Activated B cell treated with CpG ODN at 0.5 μM for 24 hours (primary cell): ENCODE results near the gene TXNIP. TPM values are rescaled to one million over a fixed set of nuclear protein-coding genes. Genes with fewer than 3 reads are reported as not detected.

Source experiments
- ATAC-seq: fragments of 200-7000 bp; cut with Tn5 transposase; one replicate; pipeline ENCODE4 v1.10.0; 2021; ENCODE audit warnings: low read depth, mild to moderate bottlenecking, moderate library complexity
- CTCF ChIA-PET: fragments of 350-600 bp; sonication (Branson Sonifier 250); formaldehyde crosslinking; loops from one replicate; lab custom pipeline; 2021; ENCODE audit warnings: antibody characterized with exemption; lab: Charles Lee
- POLR2A ChIA-PET: fragments of 350-600 bp; sonication (Branson Sonifier 250); formaldehyde crosslinking; loops from one replicate; lab custom pipeline; 2021; ENCODE audit warnings: antibody characterized with exemption; lab: Charles Lee
- DNase-seq: peaks from one replicate; pipeline ENCODE4 v3.0.0; 2022
- H3K27ac Mint-ChIP-seq: one replicate; pipeline ENCODE4 v1.8.0; 2020; ENCODE audit warnings: mixed read lengths
- H3K27me3 Mint-ChIP-seq: one replicate; pipeline ENCODE4 v1.8.0; 2021; ENCODE audit warnings: mixed read lengths
- H3K36me3 Mint-ChIP-seq: one replicate; pipeline ENCODE4 v1.8.0; 2021; ENCODE audit warnings: low read depth, mixed read lengths
- H3K4me1 Mint-ChIP-seq: one replicate; pipeline ENCODE4 v1.8.0; 2021; ENCODE audit warnings: mixed read lengths
- H3K4me3 Mint-ChIP-seq: one replicate; pipeline ENCODE4 v1.8.0; 2020; ENCODE audit warnings: mild to moderate bottlenecking, mixed read lengths
- H3K9me3 Mint-ChIP-seq: one replicate; pipeline ENCODE4 v1.8.0; 2020; ENCODE audit warnings: mixed read lengths
- intact Hi-C: fragments of 100-400 bp; cut with micrococcal nuclease; formaldehyde crosslinking; loops from one replicate; pipeline ENCODE4 v1.15.1; 2024
- total RNA-seq: library from RNA; stranded (reverse); gene quantifications from 2 replicates; pipeline ENCODE4 v1.2.3, GENCODE V29; 2022
- TF ChIP-seq, protein P1 (sequence below): fragments of 200-600 bp; IDR thresholded peaks from one replicate; pipeline ENCODE4 v1.8.0; 2022; ENCODE audit warnings: antibody characterized with exemption, mild to moderate bottlenecking

The TXNIP gene
- total RNA-seq, 1 donor from 2014 or later: 300 TPM

DNA sequence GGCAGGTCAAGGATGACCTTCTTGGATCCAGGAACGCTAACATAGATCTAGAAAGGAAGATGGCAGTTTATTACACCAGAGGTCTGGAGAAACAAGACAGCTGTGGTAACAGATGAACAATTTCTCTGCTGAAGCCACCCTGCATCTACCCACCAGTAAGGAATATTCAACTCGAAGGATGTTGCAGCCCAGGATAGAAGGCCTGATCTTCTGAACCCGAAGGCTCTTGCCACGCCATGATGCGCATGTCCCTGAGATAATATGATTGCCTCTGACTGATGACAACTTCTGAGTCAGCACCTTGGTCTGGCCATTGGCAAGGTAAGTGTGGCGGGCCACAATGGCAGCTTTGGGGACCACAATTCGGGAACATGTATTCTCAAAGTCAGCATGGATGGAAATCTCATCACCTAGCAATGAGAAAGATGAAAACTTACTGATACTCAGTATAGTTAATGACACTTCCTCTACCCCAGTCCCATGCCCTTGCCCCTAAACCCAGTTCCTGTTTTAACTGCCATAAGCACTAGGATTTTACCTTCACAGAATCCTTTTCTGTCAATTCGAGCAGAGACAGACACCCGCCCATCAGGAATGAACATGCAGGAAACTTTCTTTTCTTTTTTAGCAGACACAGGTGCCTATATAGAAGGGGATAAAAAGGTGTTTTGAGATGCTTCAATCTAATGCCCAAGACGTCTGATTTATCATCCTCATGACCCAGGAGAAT, 1.8 kb downstream of the TXNIP start:
- no peak for DNase-seq
- POLR2A ChIA-PET: interaction anchor here (0.5 to 12.7 kb wide), 8 partner anchors 10 to 81 kb away, joined by 3 to 579 read pairs (median 4); partner anchors contain the start of gene RBM8A
- H3K36me3 Mint-ChIP-seq: peaks cover 54% of the 10 kb centered on the region

DNA sequence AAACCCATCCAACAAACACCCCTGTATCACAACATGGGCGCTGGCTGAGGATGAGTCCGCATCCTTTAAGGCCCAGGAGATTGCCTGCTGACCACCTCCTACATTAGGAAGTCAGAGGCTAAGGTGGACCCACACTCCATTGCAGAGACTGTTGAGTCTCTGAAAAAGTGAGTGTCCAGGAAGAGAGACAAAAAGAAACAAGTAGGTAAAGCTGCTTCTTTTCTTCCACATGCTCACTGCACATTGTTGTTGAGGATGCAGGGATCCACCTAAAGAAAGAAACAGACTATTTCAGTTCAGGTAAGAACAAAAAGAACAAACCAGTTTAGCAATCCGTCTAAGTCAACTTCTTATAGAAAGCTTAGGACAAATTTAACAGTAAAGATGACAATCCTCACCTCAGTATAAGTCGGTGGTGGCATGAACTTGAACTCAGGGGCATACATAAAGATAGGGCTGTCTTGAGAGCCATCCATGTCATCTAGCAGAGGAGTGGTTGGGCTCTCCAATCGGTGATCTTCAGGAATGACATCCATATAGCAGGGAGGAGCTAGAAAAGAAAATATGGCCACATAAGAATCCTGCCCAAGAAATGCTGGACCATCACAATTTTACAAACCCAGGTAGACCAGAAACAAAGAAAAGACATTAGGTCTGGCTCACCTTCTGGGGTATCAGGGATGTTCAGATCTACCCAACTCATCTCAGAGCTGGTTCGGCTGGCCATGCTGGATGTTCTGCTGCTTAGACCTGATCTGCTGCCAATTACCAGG, 2.6 kb downstream of the TXNIP start:
- ChIA-PET CTCF (interaction anchor here (1.0 to 1.8 kb wide), 3 partner anchors 13 to 15 kb away, joined by 4 to 7 read pairs (median 4); no protein-coding TSS in a partner anchor), POLR2A (interaction anchor here (0.5 to 12.7 kb wide), 7 partner anchors 11 to 81 kb away, joined by 3 to 579 read pairs (median 5); no protein-coding TSS in a partner anchor)
- Mint-ChIP-seq H3K36me3 (peaks cover 54% of the 10 kb centered on the region), H3K4me3 (peak overlapping the region; percentile 88), H3K9me3 (no peaks in the 10 kb centered on the region), H3K27me3 (no peaks in the 10 kb centered on the region), H3K27ac (peak overlapping the region; percentile 97), H3K4me1 (peaks cover 70% of the 10 kb centered on the region)
- TF ChIP-seq, protein P1, sequence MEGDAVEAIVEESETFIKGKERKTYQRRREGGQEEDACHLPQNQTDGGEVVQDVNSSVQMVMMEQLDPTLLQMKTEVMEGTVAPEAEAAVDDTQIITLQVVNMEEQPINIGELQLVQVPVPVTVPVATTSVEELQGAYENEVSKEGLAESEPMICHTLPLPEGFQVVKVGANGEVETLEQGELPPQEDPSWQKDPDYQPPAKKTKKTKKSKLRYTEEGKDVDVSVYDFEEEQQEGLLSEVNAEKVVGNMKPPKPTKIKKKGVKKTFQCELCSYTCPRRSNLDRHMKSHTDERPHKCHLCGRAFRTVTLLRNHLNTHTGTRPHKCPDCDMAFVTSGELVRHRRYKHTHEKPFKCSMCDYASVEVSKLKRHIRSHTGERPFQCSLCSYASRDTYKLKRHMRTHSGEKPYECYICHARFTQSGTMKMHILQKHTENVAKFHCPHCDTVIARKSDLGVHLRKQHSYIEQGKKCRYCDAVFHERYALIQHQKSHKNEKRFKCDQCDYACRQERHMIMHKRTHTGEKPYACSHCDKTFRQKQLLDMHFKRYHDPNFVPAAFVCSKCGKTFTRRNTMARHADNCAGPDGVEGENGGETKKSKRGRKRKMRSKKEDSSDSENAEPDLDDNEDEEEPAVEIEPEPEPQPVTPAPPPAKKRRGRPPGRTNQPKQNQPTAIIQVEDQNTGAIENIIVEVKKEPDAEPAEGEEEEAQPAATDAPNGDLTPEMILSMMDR: no peak
- ATAC-seq (no peak), DNase-seq (no peak)
- intact Hi-C loops: no loop called here

More for the DNA sequence above, 1.8 kb downstream of the TXNIP start:
- Mint-ChIP-seq H3K4me3 (peak overlapping the region; percentile 88), H3K9me3 (no peaks in the 10 kb centered on the region), H3K27ac (peak overlapping the region; percentile 97), H3K27me3 (no peaks in the 10 kb centered on the region), H3K4me1 (peaks cover 76% of the 10 kb centered on the region)
- ATAC-seq: no peak
- intact Hi-C loops: loop anchor here (1.0 to 5.0 kb wide), 2 partner anchors 32 to 67 kb away; partner anchors contain the start of genes ANKRD34A, POLR3GL and RBM8A
- CTCF ChIA-PET: interaction anchor here (1.0 to 4.0 kb wide), 4 partner anchors 13 to 16 kb away, joined by 4 to 52 read pairs (median 6); no protein-coding TSS in a partner anchor
- TF ChIP-seq, protein P1: no peak

DNA sequence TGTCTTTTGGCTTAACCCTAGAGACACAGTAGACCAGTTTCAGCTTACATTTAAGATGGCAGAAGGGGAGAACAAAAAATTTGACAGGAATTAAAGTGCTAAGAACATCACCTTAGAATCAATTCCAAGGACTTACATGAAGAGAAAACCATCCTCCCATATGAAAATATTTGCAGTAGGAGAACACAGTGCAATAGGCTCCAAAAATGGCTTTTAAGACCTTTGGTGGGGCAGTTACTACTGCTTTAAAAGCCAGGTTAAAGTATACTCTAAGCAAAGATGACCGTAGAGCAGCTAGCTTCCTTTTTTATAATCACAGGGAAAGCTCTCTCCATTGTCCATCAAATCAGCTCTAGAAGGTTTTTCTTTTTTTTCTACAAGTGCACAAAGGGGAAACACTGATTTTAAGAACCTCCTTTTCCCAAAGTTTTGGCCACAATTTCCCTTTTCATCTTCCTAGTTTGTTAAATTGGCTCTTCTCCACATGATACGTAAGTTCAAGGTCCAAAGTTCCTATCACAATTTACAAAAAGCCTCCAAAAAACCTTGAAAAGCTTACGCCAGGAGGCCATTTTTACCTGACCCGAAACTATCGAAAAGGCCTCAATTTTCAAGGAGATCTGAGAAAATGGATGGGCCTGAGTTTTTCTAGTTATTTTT, 3.3 kb downstream of the TXNIP start:
- Mint-ChIP-seq H3K27me3 (no peaks in the 10 kb centered on the region), H3K27ac (peak overlapping the region; percentile 71), H3K9me3 (no peaks in the 10 kb centered on the region), H3K4me3 (peak overlapping the region; percentile 88), H3K36me3 (peaks cover 54% of the 10 kb centered on the region), H3K4me1 (peaks cover 70% of the 10 kb centered on the region)
- ATAC-seq (no peak), DNase-seq (no peak)
- ChIA-PET CTCF (interaction anchor here (1.6 to 1.8 kb wide), 2 partner anchors 14 kb away, joined by 4 to 7 read pairs; no protein-coding TSS in a partner anchor), POLR2A (interaction anchor here (0.6 to 12.7 kb wide), 7 partner anchors 10 to 134 kb away, joined by 4 to 579 read pairs (median 5); partner anchors contain the start of genes ANKRD34A, PIAS3 and POLR3GL)
- TF ChIP-seq, protein P1: no peak
- intact Hi-C loops: no loop called here

DNA sequence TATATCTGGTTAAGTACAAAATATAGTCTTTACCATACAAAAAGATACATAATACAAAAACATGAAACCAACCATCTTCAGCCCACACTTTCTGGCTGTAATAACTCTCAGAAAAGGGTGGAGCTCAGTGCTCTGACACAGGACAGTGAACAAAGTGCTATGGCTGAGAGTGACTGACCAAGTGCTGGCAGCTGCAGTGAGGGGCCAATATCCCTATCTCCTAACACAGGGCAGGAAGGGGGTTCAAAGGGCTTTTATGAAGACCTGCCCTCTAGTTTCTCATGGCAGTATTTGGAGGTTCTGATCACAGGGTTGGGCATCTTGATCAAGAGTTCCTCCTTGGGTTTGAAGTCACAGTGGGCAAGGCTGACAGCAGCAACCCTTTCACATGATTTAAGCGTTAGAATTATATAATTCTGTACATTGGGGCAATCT, 3.9 kb downstream of the TXNIP start:
- H3K27ac Mint-ChIP-seq: peak overlapping the region; percentile 71
- H3K4me3 Mint-ChIP-seq: peak overlapping the region; percentile 88
- intact Hi-C loops: no loop called here
- H3K27me3 Mint-ChIP-seq: no peaks in the 10 kb centered on the region
- ATAC-seq (no peak), DNase-seq (no peak)
- peaks cover 70% of the 10 kb centered on the region for H3K4me1 Mint-ChIP-seq
- TF ChIP-seq, protein P1: no peak
- POLR2A ChIA-PET: interaction anchor here (0.6 to 12.7 kb wide), 9 partner anchors 9 to 133 kb away, joined by 4 to 579 read pairs (median 5); partner anchors contain the start of genes ANKRD34A, PIAS3, POLR3GL and RBM8A
- CTCF ChIA-PET: interaction anchor here (1.3 to 5.2 kb wide), 3 partner anchors 14 to 15 kb away, joined by 4 to 30 read pairs (median 4); no protein-coding TSS in a partner anchor
- H3K36me3 Mint-ChIP-seq: peaks cover 54% of the 10 kb centered on the region
- no peaks in the 10 kb centered on the region for H3K9me3 Mint-ChIP-seq
